A172 (cell line): Measurements from ENCODE around the gene FRMD5. TPM values are rescaled to one million over a fixed set of nuclear protein-coding genes. Genes with fewer than 3 reads are reported as not detected.
"Not testable (repeated sequence)": the region's sequence is repeated elsewhere in the genome, so short reads cannot be mapped to it uniquely, and the experiment has no call there.

Experiments
- DNase-seq: peaks from one replicate; pipeline ENCODE4 v3.0.0-alpha.2; 2015; ENCODE audit warnings: low spot score
- total RNA-seq: library from RNA; depleted of rRNA; stranded (reverse); fragments of >200 nt; shearing (Covaris generic); gene quantifications from 2 replicates; pipeline ENCODE4 v1.2.3, GENCODE V29; 2014

FRMD5 gene
- total RNA-seq, 1 experiment from 2014 or later, result 13.2 TPM

GRCh38 chr15:44033894-44034293 is 161.2 kb downstream of the FRMD5 start:
- DNase-seq, result peak; percentile 56

- DNase-seq, result not testable (repeated sequence)
These were observed 162.3 kb downstream of the FRMD5 start for GRCh38 chr15:44032820-44033219.

GRCh38 chr15:44029940-44030568 is 165.0 kb downstream of the FRMD5 start:
- DNase-seq, result peak; percentile 23

GRCh38 chr15:44029003-44029402 is 166.1 kb downstream of the FRMD5 start:
- no peak for DNase-seq

- DNase-seq, result no peak
These were observed 166.7 kb downstream of the FRMD5 start for GRCh38 chr15:44028349-44028748.

- DNase-seq, result no peak
These were observed 170.9 kb downstream of the FRMD5 start for GRCh38 chr15:44024155-44024554.

- no peak for DNase-seq
These were observed 171.9 kb downstream of the FRMD5 start for GRCh38 chr15:44023176-44023575.

GRCh38 chr15:44018151-44018550 is 176.9 kb downstream of the FRMD5 start:
- no peak for DNase-seq

GRCh38 chr15:44015545-44016305 is 179.3 kb downstream of the FRMD5 start:
- no peak for DNase-seq

- DNase-seq, result no peak
These were observed 183.7 kb downstream of the FRMD5 start for GRCh38 chr15:44011238-44011854.

- DNase-seq, result peak; percentile 25
These were observed 185.0 kb downstream of the FRMD5 start for GRCh38 chr15:44010089-44010488.

GRCh38 chr15:44009038-44009437 is 186.0 kb downstream of the FRMD5 start:
- DNase-seq, result peak; percentile 70

GRCh38 chr15:44000248-44000647 is 194.8 kb downstream of the FRMD5 start:
- peak; percentile 67 for DNase-seq

GRCh38 chr15:43998607-43999006 is 196.5 kb downstream of the FRMD5 start:
- peak; percentile 25 for DNase-seq

- no peak for DNase-seq
These were observed 203.9 kb downstream of the FRMD5 start for GRCh38 chr15:43991206-43991605.

GRCh38 chr15:43989938-43990337 is 205.1 kb downstream of the FRMD5 start:
- DNase-seq, result no peak

GRCh38 chr15:43988900-43989299 is 206.2 kb downstream of the FRMD5 start:
- no peak for DNase-seq

GRCh38 chr15:43987924-43988323 is 207.1 kb downstream of the FRMD5 start:
- DNase-seq, result no peak

- no peak for DNase-seq
These were observed 208.9 kb downstream of the FRMD5 start for GRCh38 chr15:43985976-43986680.

- DNase-seq, result no peak
These were observed 213.5 kb downstream of the FRMD5 start for GRCh38 chr15:43981576-43981975.

GRCh38 chr15:43977072-43977884 is 217.8 kb downstream of the FRMD5 start:
- no peak for DNase-seq
